ENCODE data around the gene FNIP2.
A peak's percentile ranks its signal among the peaks of the same experiment; 100 is the strongest.

FNIP2 gene

GRCh38 chr4:158845311-158846041 lies 76.7 kb downstream of the FNIP2 start:
- no peak for DNase-seq

DNA sequence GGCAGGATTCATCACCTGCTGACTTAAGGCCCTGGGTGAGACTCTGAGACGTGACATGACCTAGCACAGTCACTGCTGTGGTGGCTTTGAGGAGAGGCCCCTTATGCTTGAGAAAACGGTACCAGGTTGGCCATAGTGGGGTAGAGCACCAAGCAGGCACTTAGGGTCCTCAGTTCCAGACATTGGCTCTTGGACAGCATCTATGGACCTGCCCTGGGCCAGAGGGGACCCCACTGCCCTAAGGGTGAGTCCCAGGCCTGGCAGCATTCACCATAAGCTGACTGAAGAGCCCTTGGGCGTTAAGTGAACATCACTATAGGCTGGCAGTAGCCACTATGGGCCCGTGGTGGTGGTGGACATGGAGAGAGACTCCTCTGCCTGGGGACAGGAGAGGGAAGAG lies 78.7 kb downstream of the FNIP2 start:
- DNase-seq, result no peak

DNA sequence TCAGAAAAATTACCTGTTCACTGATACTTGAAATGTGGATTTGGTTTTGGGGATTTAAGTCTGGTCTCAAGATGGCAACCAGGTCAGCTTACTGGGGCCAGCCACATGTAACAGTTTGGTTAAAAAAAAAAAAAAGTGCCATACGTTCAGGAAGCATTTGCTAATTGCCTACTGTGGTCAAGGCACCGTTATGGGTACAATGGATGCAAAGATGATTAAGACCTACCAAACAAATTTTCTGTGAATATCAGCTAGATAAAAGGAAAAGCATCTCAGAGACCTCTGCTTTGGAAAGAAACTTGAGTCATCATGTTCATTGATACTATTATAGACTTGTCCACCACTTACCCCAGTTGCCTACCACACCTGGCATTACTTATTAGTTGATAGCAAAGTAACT lies 80.9 kb downstream of the FNIP2 start:
- DNase-seq, result no peak

GRCh38 chr4:158850371-158850770 lies 81.5 kb downstream of the FNIP2 start:
- no peak for DNase-seq

- DNase-seq, result peak; percentile 42
Measured at GRCh38 chr4:158850800-158851644, 82.2 kb downstream of the FNIP2 start.

GRCh38 chr4:158854236-158854635 lies 85.4 kb downstream of the FNIP2 start:
- no peak for DNase-seq

DNA sequence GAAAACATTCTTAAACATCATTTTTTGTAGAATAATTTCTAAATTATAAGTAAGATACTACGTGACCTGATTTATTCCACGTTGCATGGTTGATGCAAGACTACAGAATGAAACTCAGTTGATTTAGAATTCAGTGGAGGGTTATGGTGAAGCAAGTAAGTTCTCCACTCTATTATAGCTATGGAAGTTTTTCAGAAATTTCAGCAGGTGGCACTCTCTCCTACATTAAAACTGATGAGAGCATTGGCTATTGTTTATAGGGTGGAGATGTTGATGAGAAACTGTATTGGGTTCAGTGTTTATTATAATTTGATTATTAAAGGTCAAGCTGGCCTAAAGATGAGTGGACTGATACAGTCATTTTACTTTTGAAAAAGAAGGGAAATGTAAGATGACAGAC lies 88.0 kb downstream of the FNIP2 start:
- DNase-seq, result peak; percentile 41

DNA sequence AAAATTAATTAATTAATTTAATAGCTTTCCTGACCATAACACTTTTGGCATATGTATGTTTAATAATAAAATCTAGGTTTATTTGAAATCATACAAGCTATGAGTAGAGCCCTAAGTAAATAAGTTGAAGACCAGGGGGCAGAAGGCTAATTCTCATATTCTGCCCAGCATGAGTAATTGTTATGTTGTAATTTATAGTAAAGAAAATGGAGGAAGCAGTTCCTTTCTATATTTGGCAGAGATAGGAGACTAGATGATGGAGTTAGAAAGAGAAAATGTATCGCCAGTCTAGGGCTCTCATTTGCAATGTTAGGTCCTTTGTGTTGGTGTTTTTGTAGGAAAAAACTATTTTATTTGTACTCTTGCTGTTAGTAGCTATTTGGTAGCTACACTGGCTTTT lies 89.1 kb downstream of the FNIP2 start:
- DNase-seq, result no peak

- no peak for DNase-seq
Measured at GRCh38 chr4:158858410-158859199, 89.8 kb downstream of the FNIP2 start.

GRCh38 chr4:158859661-158860060 lies 90.8 kb downstream of the FNIP2 start:
- no peak for DNase-seq

- peak; percentile 31 for DNase-seq
Measured at GRCh38 chr4:158860856-158861255, 92.0 kb downstream of the FNIP2 start.

DNA sequence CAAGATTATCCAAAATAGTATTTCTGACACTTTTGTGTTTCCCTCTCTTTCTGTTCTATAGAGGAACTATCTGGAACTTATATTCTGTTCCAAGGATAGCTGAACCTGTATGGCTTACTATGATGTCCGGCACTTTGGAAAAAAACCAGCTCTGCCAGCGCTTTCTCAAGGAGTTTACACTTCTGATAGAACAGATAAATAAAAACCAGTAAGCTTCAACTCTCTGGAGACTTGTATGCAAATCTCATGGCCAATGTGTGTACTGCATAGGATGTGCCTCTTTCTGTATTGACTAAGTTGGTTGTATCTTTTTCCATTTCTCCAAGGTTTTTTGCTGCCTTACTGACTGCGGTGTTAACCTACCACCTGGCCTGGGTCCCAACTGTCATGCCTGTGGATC lies 92.5 kb downstream of the FNIP2 start:
- no peak for DNase-seq

DNA sequence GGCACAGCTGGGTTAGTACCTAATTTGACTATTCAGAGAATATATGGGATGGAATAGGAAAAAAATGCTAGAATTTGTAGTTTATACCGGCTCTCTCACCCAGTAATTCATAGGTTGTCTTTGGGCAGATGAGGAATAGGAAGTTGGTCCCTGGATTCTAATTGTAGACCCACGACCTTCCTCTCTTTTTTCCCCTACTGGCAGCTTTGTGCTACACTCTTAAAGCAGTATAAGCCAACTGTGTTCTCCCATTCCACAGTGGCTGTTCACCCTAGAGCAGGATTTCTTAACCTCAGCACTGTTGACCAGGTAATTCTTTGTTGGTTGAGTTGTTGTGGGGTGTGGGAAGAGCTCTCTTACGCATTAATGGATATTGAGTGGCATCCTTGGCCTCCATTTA lies 92.9 kb downstream of the FNIP2 start:
- no peak for DNase-seq

GRCh38 chr4:158863296-158863695 lies 94.5 kb downstream of the FNIP2 start:
- DNase-seq, result no peak

DNA sequence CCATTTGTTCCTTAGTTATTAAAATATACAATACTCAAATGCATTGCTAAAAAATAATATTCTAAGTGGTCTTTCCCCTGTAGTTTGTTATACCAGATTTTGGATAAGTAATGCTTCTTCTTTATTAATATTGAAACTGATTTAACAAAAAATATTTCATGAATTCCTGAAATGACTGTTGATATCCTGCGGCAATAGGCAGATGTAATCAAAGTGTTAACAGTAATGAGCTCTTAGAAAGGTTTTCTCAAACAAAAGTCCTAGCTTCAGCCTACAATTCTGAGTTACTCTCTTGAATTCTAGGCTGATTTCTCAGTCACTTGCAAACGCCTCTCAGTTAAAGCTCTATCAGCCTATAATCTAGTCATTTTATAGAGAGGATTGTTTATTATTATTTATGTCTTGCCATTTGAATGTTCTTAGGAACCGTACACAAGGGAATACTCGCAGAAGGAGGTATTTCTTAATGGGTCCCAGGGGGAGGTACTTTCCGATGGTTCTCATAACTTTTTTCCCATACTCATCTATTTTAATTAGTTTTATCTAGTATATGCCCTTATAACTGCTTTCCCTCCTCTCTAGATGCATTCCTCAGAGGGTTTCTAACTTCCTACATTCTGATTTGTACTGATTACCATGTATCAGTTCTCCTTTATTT lies 96.8 kb downstream of the FNIP2 start:
- DNase-seq, result peak; percentile 30

- DNase-seq, result no peak
Measured at GRCh38 chr4:158869001-158869400, 100.2 kb downstream of the FNIP2 start.

GRCh38 chr4:158869761-158870160 lies 100.9 kb downstream of the FNIP2 start:
- DNase-seq, result no peak

DNA sequence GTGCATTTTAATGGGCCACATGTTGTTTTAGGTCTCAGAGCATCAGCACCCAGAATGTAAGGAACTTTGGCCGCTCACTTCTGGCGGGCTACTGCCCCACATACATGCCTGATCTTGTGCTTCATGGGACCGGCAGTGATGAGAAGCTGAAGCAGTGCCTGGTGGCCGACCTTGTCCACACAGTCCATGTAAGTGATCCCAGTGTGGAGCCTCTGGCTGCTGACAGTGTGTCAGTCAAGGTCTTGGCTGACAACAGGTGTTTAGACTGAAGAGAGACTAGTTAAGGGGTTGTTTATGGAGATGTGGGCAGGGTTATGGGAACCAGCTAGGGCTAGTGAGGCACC lies 101.4 kb downstream of the FNIP2 start:
- no peak for DNase-seq

GRCh38 chr4:158870626-158871334 lies 102.0 kb downstream of the FNIP2 start:
- DNase-seq, result no peak

DNA sequence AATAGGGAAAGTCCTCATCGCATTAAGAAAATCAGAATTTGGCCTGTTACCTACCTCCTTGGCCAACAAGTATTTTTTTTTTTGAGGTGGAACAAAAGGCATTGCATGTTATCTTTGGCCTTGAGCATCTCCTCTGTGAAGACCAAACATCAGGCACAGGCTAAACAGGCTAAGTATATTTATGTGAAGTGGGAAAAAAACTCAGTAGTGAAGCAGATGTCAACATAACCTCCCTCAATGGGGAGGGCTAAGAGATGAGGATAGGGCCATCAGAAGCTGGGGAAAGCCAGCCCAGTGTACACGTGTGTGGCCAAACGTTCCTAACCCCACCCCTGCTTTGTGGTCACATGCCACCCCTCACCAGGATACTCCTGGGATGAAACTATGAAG lies 102.5 kb downstream of the FNIP2 start:
- DNase-seq, result no peak

DNA sequence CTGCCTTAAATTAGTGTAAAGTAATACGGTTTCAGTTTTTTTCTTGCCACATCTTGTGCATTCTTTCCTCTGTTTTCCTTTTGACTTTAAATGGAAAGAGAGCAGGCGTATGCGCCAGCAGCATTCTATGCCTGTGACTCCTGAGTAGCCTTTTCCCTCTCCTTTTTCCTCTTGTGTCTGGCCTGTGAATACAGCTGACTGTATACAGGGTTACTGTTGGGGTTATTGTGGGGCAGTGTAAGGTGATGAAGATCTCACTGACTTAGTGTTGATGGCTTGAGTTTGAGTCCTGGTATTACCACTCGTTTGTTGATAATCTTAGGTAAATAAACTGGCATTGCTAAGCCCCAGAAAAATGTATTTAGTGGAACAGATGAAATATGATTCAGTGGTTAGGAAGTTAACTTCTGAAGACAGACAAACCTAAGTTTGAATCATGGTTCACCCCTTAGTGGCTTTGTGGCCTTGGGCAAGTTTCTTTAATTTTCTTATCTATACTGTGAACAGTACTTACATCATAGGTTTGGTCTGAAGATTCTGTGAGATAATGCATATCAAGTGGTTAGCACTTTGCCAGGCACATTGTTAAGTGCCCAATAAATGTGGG lies 105.1 kb downstream of the FNIP2 start:
- DNase-seq, result peak; percentile 67

- no peak for DNase-seq
Measured at GRCh38 chr4:158875026-158875425, 106.2 kb downstream of the FNIP2 start.

Data from activated CD4-positive, alpha-beta T cell treated with anti-CD3 and anti-CD28 coated beads, Interleukin-10, Interleukin-2, amounts not matched to agents 100 ng/mL and 50 ng/mL, durations not matched to agents 16 hours and 8 hours (primary cell).